OCI-LY3 (cell line): ENCODE measurements around the gene APOL5.
A peak's percentile ranks its signal among the peaks of the same experiment; 100 is the strongest.

Experiments used
- H2AFZ ChIP-seq: fragments of 200-600, 300-600 bp; shearing (Covaris generic); 2 replicates; pipeline ENCODE4 v1.6.0; 2014; ENCODE audit warnings: antibody characterized with exemption, low read depth, low read length
- H3K27ac ChIP-seq: fragments of 200-600, 300-600 bp; sonication (generic); 2 replicates; pipeline ENCODE4 v1.5.1; 2014; ENCODE audit warnings: mild to moderate bottlenecking, low read length, moderate library complexity, mixed read lengths
- H3K27me3 ChIP-seq: fragments of 200-600, 300-600 bp; sonication (generic); 2 replicates; pipeline ENCODE4 v1.6.1; 2014; ENCODE audit warnings: low read depth, low read length, mixed read lengths
- H3K36me3 ChIP-seq: fragments of 200-600, 300-600 bp; sonication (generic); replicated peaks from 2 replicates; pipeline ENCODE3; 2014; ENCODE audit warnings: low read depth, low read length, mixed read lengths
- H3K4me1 ChIP-seq: fragments of 300-600, 200-600 bp; sonication (generic); 2 replicates; pipeline ENCODE4 v1.6.1; 2014; ENCODE audit warnings: low read length, mixed read lengths
- H3K4me2 ChIP-seq: fragments of 200-600, 300-600 bp; sonication (generic); 2 replicates; pipeline ENCODE4 v1.6.1; 2014; ENCODE audit warnings: low read length, mixed read lengths
- H3K4me3 ChIP-seq: fragments of 300-600, 200-600 bp; sonication (generic); 2 replicates; pipeline ENCODE4 v1.5.1; 2014; ENCODE audit warnings: antibody characterized with exemption, mild to moderate bottlenecking, low read length, moderate library complexity
- H3K79me2 ChIP-seq: fragments of 300-600, 200-600 bp; shearing (Covaris generic); 2 replicates; pipeline ENCODE4 v1.6.1; 2014; ENCODE audit warnings: mild to moderate bottlenecking, low read length, mixed read lengths
- H3K9ac ChIP-seq: fragments of 300-600, 200-600 bp; shearing (Covaris generic); 2 replicates; pipeline ENCODE4 v1.6.0; 2014; ENCODE audit warnings: mild to moderate bottlenecking, low read length, moderate library complexity
- H3K9me3 ChIP-seq: fragments of 200-600, 300-600 bp; shearing (Covaris generic); 2 replicates; pipeline ENCODE4 v1.6.1; 2014; ENCODE audit warnings: low read length, mixed read lengths; ENCODE audit not compliant: insufficient read depth
- H4K20me1 ChIP-seq: fragments of 200-600, 300-600 bp; sonication (generic); 2 replicates; pipeline ENCODE4 v1.6.1; 2016; ENCODE audit warnings: low read length, mixed read lengths; ENCODE audit not compliant: insufficient read depth
- EZH2phosphoT487 ChIP-seq: fragments of 200-600 bp; shearing (Covaris generic); IDR thresholded peaks from 2 replicates; pipeline ENCODE4 v1.6.1; 2018; ENCODE audit warnings: antibody characterized with exemption, mixed run types, low read depth
- TF ChIP-seq, protein P1 (sequence below): fragments of 200-600, 300-600 bp; sonication (generic); IDR thresholded peaks from 2 replicates; pipeline ENCODE4 v1.5.1; 2014; ENCODE audit warnings: antibody characterized with exemption, low read length, low read depth

The APOL5 gene

DNA sequence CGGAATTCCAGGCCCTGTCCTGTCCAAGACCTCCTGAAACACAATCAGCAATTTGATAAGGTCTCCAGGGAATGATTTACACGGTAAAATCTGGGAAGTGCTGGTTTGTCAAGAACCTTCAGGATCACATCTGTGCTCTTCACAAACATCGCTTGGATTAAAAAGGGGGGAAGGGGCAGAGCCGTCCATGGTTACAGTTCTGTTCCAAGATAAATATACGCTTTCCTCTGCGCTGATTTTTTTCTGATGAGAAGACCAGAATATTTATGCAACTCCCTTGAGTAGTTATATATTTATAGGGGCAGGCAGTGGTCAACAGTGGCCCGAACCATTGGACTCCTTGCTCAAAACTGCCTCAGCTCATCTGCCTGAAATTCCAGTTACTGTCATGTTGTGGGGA, 9.2 kb upstream of the APOL5 start:
- H3K9me3 ChIP-seq = no peaks in the 10 kb centered on the region
- H3K4me3 ChIP-seq = no peak overlapping the region
- no peaks in the 10 kb centered on the region for H3K79me2 ChIP-seq
- TF ChIP-seq EZH2phosphoT487 = no peak
- TF ChIP-seq, protein P1, sequence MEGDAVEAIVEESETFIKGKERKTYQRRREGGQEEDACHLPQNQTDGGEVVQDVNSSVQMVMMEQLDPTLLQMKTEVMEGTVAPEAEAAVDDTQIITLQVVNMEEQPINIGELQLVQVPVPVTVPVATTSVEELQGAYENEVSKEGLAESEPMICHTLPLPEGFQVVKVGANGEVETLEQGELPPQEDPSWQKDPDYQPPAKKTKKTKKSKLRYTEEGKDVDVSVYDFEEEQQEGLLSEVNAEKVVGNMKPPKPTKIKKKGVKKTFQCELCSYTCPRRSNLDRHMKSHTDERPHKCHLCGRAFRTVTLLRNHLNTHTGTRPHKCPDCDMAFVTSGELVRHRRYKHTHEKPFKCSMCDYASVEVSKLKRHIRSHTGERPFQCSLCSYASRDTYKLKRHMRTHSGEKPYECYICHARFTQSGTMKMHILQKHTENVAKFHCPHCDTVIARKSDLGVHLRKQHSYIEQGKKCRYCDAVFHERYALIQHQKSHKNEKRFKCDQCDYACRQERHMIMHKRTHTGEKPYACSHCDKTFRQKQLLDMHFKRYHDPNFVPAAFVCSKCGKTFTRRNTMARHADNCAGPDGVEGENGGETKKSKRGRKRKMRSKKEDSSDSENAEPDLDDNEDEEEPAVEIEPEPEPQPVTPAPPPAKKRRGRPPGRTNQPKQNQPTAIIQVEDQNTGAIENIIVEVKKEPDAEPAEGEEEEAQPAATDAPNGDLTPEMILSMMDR = no peak
- H3K9ac ChIP-seq = no peak overlapping the region
- H2AFZ ChIP-seq = no peak overlapping the region
- H3K27me3 ChIP-seq = peaks cover 10% of the 10 kb centered on the region; the same call in 1 of the 2 replicates
- no peaks in the 10 kb centered on the region for H3K4me1 ChIP-seq
- H3K36me3 ChIP-seq = no peaks in the 10 kb centered on the region
- no peaks in the 10 kb centered on the region for H4K20me1 ChIP-seq
- H3K27ac ChIP-seq = no peak overlapping the region
- no peak overlapping the region for H3K4me2 ChIP-seq

DNA sequence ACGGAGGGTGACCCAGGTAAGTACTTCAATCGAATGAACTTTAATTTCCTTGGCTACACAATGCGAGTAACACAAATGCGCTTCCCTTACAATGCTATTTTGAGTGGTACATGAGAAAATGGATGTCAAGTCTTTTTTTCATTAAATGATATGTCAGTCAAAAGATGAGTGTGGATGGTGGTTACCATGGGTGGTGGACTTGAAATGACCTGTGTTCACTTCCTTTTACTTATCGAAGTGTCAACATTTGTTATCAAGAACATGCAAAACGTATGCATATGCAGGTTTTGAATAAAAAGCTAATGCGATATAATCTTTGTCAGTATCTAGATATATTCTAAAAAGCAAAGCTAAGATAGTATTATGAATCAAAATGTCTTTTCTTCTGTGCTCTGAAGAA, 8.8 kb upstream of the APOL5 start:
- TF ChIP-seq EZH2phosphoT487 = no peak
- TF ChIP-seq, protein P1 = no peak

DNA sequence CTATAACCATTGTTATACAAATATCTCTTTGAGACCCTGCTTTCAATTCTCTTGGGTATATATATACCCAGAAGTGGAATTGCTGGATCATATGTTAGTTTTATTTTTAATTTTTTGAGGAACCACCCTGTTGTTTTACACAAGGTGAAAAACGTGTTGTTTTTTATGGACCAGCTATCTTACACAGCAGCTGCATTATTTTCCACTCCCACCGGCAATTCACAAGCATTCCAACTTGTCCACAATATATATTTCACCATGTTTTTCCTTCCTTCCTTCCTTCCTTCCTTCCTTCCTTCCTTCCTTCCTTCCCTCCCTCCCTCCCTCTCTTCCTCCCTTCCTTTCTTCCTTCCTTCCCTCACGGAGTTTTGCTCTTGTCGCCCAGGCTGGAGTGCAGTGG, 6.3 kb upstream of the APOL5 start:
- TF ChIP-seq EZH2phosphoT487 = no peak
- TF ChIP-seq, protein P1 = no peak
- no peak overlapping the region for H3K4me3 ChIP-seq
- no peaks in the 10 kb centered on the region for H4K20me1 ChIP-seq
- no peaks in the 10 kb centered on the region for H3K36me3 ChIP-seq
- H3K27me3 ChIP-seq = peaks cover 10% of the 10 kb centered on the region; the same call in 1 of the 2 replicates
- H3K27ac ChIP-seq = no peak overlapping the region
- no peak overlapping the region for H2AFZ ChIP-seq
- no peaks in the 10 kb centered on the region for H3K79me2 ChIP-seq
- no peaks in the 10 kb centered on the region for H3K9me3 ChIP-seq
- H3K9ac ChIP-seq = no peak overlapping the region
- H3K4me1 ChIP-seq = no peaks in the 10 kb centered on the region
- H3K4me2 ChIP-seq = no peak overlapping the region

More for the DNA sequence above, 8.8 kb upstream of the APOL5 start:
- Histone ChIP-seq H4K20me1 (no peaks in the 10 kb centered on the region), H2AFZ (no peak overlapping the region), H3K4me3 (no peak overlapping the region), H3K79me2 (no peaks in the 10 kb centered on the region), H3K27ac (no peak overlapping the region), H3K4me1 (no peaks in the 10 kb centered on the region), H3K9me3 (no peaks in the 10 kb centered on the region), H3K36me3 (no peaks in the 10 kb centered on the region), H3K9ac (no peak overlapping the region), H3K27me3 (peaks cover 10% of the 10 kb centered on the region; the same call in 1 of the 2 replicates), H3K4me2 (no peak overlapping the region)

- no peak overlapping the region for H3K4me2 ChIP-seq
- H3K27ac ChIP-seq = no peak overlapping the region
- no peaks in the 10 kb centered on the region for H3K9me3 ChIP-seq
- H3K79me2 ChIP-seq = no peaks in the 10 kb centered on the region
- no peak overlapping the region for H3K9ac ChIP-seq
- TF ChIP-seq, protein P1 = peak; percentile 14
- no peak for TF ChIP-seq EZH2phosphoT487
- no peak overlapping the region for H3K4me3 ChIP-seq
- no peak overlapping the region for H2AFZ ChIP-seq
- peaks cover 10% of the 10 kb centered on the region; the same call in 1 of the 2 replicates for H3K27me3 ChIP-seq
- no peaks in the 10 kb centered on the region for H3K36me3 ChIP-seq
- no peaks in the 10 kb centered on the region for H3K4me1 ChIP-seq
- H4K20me1 ChIP-seq = no peaks in the 10 kb centered on the region
Measured at GRCh38 chr22:35712672-35713071, 5.0 kb upstream of the APOL5 start.
